Measurements from ENCODE around the gene IMP4. TPM values are rescaled to one million over a fixed set of nuclear protein-coding genes. Genes with fewer than 3 reads are reported as not detected.
A peak's percentile ranks its signal among the peaks of the same experiment; 100 is the strongest.

Gene IMP4
- total RNA-seq, 3 donors from 2014 or later = 94.7 to 114 (median 113) TPM

GRCh38 chr2:130341562-130342019, 1.1 kb upstream of the IMP4 start:
- intact Hi-C loops (cut with DNase I; ENCODE audit: low total_unique reads) = no loop called here
- H3K27me3 ChIP-seq = no peaks in the 10 kb centered on the region
- H3K27ac ChIP-seq = peak overlapping the region; percentile 87 to 90
- no peak for DNase-seq (ENCODE audit: low spot score in 2 of 2)
- peaks cover 7% of the 10 kb centered on the region for H3K36me3 ChIP-seq
- H3K9me3 ChIP-seq = no peaks in the 10 kb centered on the region
- peak overlapping the region; percentile 73 to 88 (median 81) for H3K4me3 ChIP-seq
- TF ChIP-seq POLR2AphosphoS5 (IDR thresholded peaks at IDR 0.05) (no peak), POLR2A (IDR thresholded peaks at IDR 0.05) (no peak)
- TF ChIP-seq, protein P1, sequence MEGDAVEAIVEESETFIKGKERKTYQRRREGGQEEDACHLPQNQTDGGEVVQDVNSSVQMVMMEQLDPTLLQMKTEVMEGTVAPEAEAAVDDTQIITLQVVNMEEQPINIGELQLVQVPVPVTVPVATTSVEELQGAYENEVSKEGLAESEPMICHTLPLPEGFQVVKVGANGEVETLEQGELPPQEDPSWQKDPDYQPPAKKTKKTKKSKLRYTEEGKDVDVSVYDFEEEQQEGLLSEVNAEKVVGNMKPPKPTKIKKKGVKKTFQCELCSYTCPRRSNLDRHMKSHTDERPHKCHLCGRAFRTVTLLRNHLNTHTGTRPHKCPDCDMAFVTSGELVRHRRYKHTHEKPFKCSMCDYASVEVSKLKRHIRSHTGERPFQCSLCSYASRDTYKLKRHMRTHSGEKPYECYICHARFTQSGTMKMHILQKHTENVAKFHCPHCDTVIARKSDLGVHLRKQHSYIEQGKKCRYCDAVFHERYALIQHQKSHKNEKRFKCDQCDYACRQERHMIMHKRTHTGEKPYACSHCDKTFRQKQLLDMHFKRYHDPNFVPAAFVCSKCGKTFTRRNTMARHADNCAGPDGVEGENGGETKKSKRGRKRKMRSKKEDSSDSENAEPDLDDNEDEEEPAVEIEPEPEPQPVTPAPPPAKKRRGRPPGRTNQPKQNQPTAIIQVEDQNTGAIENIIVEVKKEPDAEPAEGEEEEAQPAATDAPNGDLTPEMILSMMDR (IDR thresholded peaks at IDR 0.05) = no peak
- peaks cover 0 to 7% of the 10 kb centered on the region in 2 donors for H3K4me1 ChIP-seq

DNA sequence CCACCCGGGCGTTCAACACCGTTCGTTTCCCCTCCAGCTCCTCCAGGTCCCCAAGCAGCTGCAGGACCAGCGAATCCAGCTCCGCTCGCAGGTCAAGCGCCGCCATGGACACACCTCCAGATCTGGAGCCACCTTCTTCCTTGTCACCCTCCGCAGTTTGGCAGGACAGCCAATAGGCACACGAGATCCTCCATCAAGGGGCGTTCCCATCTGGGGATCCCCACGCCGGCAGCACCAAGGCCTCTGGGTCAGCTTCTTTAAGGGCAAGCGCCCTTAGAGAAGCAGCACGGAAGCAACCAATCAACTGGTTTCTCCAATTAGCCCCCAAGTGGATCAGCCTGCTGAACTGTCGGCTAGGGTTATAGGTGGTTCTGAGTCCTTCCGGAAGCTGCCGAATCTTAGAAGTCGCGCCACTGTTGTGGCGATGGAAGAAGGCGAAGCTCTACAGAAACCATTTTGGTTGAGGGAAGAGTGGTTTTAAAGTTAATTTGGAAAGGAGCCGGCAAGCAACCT, 621 bp upstream of the IMP4 start:
- Histone ChIP-seq H3K9me3 (no peaks in the 10 kb centered on the region), H3K36me3 (peaks cover 10% of the 10 kb centered on the region), H3K4me1 (peaks cover 0 to 7% of the 10 kb centered on the region in 2 donors), H3K4me3 (peak overlapping the region; percentile 73 to 88 (median 81)), H3K27ac (peak overlapping the region; percentile 87 to 90), H3K27me3 (no peaks in the 10 kb centered on the region)
- intact Hi-C loops (cut with DNase I; ENCODE audit: low total_unique reads) = no loop called here
- DNase-seq (ENCODE audit: low spot score in 2 of 2) = peak; percentile 88
- TF ChIP-seq POLR2AphosphoS5 (IDR thresholded peaks at IDR 0.05) = peak in 2 of 3 donors; percentile 40 to 71
- TF ChIP-seq, protein P1 (IDR thresholded peaks at IDR 0.05) = no peak

GRCh38 chr2:130344578-130344977, 1.9 kb downstream of the IMP4 start:
- Histone ChIP-seq H3K4me1 (peaks cover 0 to 7% of the 10 kb centered on the region in 2 donors), H3K9me3 (no peaks in the 10 kb centered on the region), H3K27ac (no peak overlapping the region), H3K36me3 (peaks cover 10% of the 10 kb centered on the region), H3K4me3 (no peak overlapping the region), H3K27me3 (no peaks in the 10 kb centered on the region)
- TF ChIP-seq, protein P1 (IDR thresholded peaks at IDR 0.05) = no peak
- no peak for TF ChIP-seq POLR2A (IDR thresholded peaks at IDR 0.05)
- no peak for TF ChIP-seq POLR2AphosphoS5 (IDR thresholded peaks at IDR 0.05)
- no peak for DNase-seq (ENCODE audit: low spot score in 2 of 2)
- intact Hi-C loops (cut with DNase I; ENCODE audit: low total_unique reads) = no loop called here

DNA sequence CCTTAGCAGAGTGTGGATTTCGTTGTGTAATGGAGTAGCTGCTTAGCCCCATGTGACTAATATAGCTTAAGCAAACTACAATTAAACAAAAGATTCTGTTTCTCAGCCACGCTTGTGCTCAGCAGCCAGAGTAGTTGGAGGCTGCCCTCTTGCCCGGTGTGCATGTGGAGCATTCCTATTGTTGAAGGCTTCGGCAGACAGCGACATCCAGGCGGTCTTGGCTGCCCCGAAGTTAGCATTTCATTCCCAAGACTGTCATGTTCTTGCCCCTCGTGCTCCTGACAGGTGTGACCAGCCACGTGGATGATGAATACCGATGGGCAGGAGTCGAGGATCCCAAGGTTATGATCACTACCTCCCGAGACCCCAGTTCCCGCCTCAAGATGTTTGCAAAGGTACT, 2.4 kb downstream of the IMP4 start:
- Histone ChIP-seq H3K27me3 (no peaks in the 10 kb centered on the region), H3K36me3 (peaks cover 10% of the 10 kb centered on the region), H3K9me3 (no peaks in the 10 kb centered on the region), H3K27ac (no peak overlapping the region), H3K4me1 (peaks cover 0 to 7% of the 10 kb centered on the region in 2 donors), H3K4me3 (no peak overlapping the region)
- intact Hi-C loops (cut with DNase I; ENCODE audit: low total_unique reads) = no loop called here
- DNase-seq (ENCODE audit: low spot score in 2 of 2) = no peak
- TF ChIP-seq, protein P1 (IDR thresholded peaks at IDR 0.05) = no peak
- TF ChIP-seq POLR2AphosphoS5 (IDR thresholded peaks at IDR 0.05) = no peak
- TF ChIP-seq POLR2A (IDR thresholded peaks at IDR 0.05) = no peak

DNA sequence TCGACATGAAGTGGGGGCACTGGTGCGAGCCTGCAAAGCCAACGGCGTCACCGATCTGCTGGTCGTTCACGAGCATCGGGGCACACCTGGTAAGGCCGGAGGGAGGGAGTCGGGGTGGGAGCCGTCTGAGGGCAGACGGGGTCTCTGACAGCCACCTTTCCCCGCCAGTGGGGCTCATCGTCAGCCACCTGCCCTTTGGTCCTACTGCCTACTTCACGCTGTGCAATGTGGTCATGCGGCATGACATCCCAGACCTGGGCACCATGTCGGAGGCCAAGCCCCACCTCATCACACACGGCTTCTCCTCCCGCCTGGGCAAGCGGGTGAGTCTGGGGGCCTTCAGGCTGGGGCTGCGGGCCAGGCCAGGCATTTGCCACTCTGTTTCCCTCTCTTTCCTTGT, 2.9 kb downstream of the IMP4 start:
- intact Hi-C loops (cut with DNase I; ENCODE audit: low total_unique reads) = no loop called here
- Histone ChIP-seq H3K27ac (no peak overlapping the region), H3K4me3 (no peak overlapping the region), H3K27me3 (no peaks in the 10 kb centered on the region), H3K9me3 (no peaks in the 10 kb centered on the region), H3K4me1 (peaks cover 0 to 7% of the 10 kb centered on the region in 2 donors), H3K36me3 (peaks cover 10% of the 10 kb centered on the region)
- no peak for DNase-seq (ENCODE audit: low spot score in 2 of 2)
- TF ChIP-seq, protein P1 (IDR thresholded peaks at IDR 0.05) = no peak
- TF ChIP-seq POLR2AphosphoS5 (IDR thresholded peaks at IDR 0.05) = no peak
- TF ChIP-seq POLR2A (IDR thresholded peaks at IDR 0.05) = no peak

All from breast epithelium (tissue), 4 donors.